M059J (cell line): ENCODE measurements around the gene CAMSAP1. TPM values are rescaled to one million over a fixed set of nuclear protein-coding genes. Genes with fewer than 3 reads are reported as not detected.

Source experiments
- DNase-seq: peaks from one replicate; pipeline ENCODE4 v3.0.0-alpha.2; 2012; ENCODE audit warnings: low read depth
- total RNA-seq: library from RNA; depleted of rRNA; stranded (reverse); fragments of >200 nt; shearing (Covaris generic); gene quantifications from 2 replicates; pipeline ENCODE4 v1.2.3, GENCODE V29; 2014

Gene CAMSAP1
- total RNA-seq, 1 experiment from 2014 or later: 21.5 TPM

DNA sequence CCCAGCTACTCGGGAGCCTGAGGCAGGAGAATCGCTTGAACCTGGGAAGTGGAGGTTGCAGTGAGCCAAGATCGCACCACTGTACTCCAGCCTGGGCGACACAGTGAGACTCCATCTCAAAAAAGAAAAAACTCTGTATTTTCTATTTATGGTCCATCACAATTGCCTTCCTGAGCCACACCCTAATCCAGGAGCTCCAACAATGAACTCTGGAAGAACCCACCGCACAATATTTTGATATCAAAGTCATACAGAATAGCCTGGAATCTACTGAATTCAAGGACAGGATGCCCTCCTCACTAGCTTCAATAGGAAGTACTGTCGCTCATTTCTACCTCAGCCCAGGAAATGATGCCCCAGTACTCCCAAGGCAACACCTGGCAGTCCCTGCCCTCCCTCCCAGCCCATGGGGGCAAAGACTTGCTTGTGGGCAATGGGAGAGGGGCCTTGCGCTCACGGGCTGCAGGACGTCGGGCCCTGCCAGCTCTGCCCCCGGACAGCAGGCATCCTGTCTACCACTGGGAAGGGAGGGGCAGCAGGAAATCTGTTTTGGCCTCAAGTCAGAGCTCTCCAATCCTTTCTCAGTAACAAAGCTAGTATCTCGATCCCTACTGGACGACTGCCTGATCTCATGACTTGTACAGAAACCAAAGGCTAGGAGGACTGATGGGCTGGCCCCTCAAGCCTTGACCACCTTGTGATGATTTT is 34.1 kb upstream of the CAMSAP1 start:
- no peak for DNase-seq

DNA sequence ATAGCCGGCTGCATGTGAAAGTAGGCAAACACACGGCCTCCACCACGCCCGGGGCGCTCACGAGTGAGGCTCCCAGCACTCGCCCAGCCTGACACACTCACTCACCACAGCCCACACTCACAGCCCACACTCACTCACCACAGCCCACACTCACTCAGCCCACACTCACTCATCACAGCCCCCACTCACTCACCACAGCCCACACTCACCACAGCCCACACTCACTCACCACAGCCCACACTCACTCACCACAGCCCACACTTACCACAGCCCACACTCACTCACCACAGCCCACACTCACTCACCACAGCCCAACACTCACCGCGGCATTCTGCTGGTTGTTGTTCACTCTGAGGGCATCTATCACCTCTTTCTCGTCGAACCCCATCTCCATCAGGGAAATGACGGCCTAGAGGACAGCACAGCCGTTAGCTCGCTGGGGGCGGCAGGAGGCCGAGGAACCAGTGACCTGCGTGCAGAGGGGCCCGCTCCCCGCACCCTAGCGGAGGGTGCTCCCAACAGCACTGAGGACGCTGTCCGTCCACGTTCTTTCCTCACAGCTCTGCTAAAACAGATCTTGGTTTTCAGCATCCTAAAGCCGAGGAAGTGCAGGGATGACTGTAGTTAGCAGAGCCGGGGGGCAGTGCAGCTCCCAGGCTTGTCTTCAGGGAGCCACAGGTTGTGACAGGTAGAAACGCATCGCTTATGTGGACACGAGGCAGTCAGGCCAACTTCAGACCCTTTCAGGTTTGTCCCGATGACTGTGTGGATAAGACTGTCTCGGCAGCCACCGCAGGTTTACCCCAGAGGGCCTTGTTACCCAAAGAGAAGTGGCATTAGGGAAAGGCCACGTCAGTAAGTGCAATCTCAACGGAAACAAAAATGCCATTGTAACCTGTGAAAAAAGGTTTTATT is 32.3 kb upstream of the CAMSAP1 start:
- DNase-seq: no peak

DNA sequence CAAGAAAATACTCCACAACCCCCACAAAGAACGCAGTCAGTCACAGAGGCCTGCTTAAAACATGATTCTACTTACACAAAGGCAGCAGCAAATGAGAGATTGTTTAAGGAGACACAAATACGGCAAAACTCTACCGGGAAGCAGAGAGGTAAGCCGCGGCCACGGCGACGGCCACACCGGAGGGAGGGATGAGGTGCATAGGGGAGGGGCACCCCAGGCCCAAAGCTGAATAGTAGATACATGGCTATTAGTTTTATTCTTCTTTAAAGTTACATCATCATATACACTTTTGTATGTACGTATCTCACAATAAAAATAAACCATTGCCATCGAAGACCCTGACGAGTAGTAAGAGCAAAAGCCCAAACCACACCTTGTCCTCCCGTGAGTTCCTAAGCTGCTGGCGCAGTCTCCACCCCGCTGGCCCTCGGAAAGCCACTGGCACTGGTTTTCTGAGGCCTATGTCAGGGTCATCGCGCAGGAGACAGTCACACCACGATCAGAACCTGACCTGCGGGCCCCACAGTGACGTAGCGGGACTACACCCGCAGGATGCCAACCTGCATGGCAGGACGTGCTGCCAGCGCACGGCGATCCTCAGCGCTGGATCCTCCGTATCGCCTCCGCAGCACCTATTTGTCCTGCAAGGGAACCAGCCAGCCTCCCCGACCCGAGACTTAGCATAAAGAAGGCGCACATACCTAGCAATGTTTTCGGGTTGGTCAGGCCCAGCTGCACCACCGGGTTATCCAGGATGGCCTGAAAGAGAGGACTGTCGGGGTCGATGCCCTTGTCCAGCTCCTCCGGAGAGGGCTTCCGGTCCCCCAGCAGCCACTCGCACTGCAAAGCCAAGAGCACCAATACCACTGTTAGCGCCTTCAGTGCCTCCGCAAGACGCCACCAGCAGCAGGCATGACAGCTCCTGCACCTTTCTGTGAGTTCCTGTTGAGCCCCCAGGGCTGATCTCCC is 30.5 kb upstream of the CAMSAP1 start:
- DNase-seq: no peak

DNA sequence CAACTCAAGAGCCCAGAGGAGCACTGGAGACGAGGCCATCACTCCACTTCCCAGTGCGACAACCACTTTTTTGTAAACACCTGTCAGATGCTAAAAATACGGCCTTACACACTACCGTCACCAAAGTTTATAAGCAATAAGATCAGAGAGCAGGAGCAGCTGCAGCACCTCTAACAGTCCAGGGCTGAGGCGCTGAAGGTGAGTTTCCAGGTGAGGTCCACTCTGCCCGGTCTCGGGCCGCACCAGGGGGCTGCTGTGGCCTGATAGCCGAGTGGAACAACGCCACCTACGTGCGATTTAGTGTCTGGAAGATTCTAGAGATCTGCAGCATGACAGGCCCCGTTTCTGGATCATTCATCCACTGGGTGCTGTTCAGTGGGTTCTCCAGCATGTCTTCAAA is 25.8 kb upstream of the CAMSAP1 start:
- DNase-seq: no peak

DNA sequence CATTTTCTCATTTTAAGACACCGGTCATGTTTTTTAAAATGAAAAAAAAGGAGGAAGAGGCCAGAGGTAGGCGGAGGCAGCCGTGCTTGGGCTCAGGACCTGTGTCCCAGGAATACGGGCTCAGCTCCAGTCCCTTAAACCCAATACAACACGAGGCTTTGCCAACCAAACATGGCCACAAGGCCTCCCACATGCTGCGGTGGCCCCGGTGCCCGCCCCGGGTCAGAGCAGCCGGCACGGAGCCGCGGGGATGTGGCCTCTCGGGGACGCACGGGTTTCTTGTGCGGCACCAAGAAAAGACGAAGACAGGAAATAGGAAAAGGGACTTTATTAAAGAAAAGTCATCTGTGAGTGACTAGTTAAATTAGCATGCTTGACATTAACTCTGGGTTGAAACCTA is 25.3 kb upstream of the CAMSAP1 start:
- DNase-seq: no peak

DNA sequence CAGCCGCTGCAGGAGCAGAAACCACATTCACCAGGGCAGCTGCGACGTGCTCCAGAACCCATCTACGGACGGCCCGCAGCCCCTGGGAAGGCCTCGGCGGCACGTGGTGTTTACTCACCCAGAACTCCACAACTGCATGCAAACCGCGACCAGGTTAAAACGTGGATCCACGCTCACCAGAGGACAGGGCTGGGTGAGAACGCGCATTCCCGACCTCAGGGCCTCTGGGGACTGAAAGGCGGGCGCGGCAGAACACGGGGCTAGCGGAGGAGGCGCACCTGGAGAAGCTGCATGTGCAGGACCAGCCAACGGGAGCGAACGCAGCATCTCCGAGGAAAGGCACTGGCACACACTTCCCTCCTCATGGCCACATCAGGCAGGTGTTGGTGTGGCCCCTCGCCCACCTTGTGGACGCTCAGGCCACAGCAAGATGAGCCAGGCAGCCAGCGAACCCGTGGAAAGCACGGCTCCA is 24.0 kb upstream of the CAMSAP1 start:
- no peak for DNase-seq

DNA sequence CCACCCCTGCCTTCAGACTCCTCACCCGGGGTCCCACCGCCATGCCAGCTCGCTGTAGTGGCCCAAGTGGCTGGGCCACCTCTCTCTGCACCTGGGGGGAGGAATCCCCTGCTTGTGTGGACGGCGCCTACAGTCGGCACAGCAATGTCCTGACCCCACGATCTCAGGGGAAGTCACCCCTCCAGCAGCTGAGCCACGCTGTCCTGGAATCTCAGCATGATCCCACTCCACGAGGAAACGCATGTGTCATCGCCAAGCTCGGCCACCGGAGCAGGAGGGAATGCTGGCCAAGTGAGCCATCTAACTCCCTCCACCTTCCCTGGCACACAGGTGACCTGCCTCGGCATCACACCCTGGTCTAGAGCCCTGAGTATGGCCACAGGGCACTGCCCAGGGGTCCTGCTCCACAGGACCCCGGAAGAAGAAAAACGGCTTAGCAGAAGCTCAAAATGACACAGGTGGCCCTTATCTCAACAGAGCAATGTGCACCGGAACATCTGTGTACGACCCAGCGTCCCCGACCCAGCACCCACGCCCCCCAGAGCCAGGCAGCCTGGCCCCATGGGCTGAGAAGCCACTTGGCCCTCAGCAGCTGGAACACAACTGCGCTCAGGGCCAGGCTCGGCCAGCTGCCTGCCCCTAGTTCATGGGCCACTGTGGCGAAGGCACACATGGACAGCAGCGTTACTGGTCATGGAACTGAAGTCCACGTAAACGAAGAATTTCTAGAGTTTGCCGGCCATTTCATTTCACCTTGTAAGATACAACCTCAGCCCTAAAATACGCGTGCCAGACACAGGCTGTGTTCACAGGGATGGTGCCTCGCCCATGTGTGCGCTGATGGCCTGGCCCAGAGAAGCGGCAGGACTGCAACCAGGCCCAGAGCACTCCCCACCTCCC is 23.4 kb upstream of the CAMSAP1 start:
- no peak for DNase-seq

DNA sequence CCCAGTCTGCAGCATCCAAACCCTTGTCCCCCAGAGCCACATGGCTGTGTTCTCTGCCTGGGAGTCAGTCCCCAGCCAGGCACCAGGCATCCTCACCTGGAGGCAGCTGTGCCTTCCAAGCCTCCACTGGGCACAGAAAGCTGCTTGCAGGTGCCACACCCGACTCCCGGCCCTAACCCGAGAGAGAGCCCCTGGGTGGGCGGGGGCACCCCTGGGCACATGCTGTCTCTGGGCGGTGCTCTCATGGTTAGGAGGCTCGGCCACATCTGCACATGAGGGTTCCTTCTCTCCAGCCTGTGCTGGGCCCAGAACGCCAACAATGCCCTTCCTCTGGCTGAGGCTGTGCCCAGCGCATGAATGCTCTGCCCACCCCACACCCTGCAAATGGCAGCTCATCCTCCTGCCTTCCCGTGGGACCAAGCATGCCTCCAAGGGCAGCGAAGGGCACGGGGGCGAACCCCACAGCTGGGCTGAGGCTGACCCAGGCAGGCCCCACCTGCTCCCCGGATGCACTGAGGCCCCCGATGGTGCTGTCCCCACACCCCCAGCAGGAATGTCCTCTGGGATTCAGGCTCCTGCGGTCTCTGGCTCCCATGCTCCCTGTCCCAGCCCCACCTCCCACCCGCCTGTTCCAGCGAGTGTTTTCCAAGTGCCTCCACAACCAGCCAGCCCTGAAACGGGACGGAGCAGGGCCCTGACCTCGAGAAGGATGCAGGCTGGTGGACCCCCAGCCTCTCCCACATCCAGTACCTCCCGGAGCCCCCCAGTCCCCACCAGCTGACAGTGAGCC is 22.5 kb upstream of the CAMSAP1 start:
- DNase-seq: no peak

DNA sequence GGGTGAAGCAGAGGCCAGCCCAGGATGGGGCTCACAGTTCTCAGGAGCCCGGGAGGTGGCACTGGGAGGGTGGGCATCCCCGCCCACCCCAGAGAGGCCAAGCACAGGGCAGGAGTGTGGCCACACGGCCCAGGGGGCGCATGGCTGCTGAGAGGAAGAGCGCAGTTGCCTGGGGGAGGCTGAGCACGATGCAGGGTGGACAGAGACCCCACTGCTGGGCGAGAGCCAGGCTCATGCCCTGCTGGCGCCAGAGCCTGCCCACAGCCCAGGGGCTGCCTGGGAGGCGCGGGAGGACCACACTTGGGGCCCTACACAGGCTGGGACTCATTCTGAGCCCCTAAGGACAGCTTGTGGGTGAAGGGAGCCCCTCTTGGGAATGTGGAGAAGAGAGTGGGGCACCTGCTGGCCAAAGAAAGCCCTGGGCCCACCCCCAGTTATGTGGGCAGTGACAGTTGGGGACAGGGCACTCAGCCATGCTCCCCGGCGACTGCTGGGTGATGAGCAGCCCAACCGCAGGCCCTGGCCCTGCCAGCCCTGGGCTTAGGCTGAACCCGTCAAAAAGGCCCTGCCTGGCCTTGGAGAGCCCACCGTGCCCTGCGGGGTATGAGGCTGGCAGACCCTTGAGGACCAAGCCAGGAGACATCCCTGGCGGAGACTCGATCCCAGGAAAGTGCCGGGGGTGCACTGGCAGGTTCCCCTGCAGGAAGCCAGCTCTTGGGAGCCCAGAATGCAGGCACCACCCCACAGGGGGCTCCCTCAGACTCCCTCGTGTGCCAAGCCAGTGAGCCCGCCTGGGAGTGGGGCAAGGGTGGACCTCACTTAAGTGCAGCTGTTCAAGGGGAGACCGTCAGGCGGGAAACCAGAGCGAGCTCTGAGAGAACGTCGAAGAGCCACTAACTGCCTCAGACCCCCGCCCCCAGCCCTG is 21.6 kb upstream of the CAMSAP1 start:
- DNase-seq: no peak

DNA sequence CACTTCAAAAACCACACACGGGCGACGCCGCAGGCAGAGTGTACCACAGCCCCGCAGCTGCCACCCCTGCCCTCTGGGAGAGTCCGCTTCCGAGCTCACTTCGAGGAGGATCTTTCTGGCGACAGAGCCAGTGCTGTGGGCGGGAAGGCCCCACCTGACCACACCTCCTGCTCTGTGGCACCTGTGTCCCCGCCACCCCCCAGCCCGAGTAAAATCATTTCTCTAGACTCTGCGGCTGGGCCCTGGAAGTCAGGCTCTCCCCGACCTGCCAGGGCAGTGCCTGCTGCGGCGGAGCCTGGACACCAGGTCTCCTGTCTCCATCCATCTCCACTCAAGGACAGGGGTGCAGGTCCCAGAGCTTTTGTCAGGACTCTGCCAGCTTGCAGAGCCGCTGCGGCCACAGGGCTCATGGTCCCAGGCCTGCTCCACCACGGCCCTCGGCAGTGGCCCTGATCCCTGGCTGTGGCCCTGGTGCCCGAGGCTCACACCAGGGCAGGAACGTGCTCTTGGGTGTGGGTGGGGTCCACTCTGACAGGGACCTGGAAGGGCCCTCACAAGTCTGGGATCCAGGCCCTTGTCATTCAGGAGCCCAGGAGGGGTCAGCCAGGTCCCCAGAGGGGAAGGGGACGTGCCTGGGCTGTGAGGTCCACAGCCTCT is 20.9 kb upstream of the CAMSAP1 start:
- no peak for DNase-seq

DNA sequence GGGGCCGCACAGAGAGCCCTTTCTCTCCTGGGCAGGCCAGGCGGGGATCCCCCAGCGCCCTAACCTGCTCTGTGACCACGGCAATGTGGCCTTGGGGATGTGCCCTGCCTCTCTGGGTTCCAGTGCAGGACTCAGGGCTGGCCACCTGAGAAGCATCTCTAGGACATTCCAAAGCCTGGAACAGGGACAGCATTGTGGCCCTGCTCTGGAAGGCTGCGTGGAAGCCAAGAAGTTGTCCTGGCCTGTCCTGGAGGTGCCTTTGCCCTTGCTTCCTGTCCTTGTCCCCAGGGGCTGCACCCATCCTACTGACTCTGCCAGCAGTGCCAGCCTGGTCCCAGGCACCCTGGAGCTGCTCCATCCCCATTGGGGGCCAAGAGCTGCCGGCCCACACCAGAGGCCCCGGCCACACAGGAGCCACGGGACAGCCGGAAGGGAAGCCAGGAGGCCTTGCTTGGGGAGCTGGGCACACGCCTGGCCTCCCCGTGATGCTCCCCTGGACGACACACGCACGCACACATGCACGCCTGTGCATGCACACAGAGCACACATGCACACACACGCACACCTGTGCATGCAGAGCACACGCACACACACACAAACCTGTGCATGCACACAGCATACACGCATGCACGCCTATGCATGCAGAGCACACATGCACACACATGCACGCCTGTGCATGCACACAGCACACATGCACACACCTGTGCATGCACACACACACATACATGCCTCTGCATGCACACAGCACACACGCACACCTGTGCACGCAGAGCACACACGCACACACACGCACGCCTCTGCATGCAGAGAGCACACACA is 20.1 kb upstream of the CAMSAP1 start:
- DNase-seq: no peak

DNA sequence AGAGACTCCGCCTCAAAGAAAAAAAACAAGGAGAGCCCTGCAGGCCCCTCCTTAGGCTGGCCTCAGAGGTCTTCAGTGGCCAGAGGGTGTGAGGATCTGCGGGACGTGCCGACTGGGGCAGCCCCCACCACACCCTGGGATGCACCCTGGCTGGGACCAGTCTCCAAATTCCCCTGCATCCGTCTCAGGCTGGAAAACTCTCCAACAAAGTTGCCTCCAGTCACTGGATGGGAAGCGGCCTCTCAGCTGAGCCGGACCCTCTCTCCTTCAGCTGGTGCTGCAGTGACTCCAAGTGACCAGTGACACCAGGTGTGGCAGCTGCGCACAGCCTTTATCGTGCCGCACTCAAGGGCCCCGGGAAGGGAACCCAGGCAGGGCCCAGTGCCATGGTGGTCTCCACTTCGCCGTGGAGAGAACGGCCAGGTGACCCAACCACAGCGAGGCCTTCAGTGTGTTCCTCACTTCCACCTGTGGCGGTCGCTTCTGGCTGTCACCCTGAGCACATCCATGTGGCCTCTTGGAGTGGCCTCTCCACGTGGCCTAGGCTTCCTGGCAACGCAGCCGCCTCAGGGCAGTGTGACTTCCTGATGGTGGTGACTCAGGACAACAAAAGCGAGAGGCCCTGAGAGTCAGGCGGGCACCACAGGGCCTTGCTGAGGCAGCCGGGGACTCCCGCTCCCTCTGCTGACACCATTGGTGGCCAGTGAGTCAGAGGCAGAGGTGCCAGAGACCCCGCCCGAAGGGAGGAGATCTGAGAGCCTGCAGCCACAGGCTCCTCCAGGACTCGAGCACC is 19.3 kb upstream of the CAMSAP1 start:
- peak; percentile 99 for DNase-seq

DNA sequence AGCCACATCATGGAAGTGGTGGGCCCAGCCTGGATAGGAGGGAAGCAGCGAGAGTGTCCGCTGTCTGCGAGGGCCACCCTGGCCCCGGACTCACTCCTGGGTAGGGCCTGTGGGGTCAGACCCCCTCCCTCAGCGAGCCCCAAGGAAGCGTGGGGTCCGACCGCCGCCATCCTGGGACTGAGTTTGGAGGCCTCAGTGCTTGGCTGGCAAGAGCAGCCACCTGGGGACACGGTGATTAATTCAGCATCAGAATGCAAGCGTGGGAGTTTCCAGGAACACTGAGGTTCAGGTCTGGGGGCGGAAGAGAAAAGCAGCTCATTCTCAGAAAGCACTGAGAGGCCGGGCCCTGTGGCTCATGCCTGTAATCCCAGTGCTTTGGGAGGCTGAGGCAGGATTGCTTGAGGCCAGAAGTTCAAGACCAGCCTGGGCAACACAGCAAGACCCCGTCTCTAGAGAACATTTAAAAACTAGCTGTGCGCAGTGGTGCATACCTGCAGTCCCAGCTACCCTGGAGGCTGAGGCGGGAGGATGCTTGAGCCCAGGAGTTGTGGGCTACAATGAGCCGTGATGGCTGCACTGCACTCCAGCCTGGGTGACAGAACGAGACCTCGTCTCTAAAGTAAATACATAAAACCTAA is 18.3 kb upstream of the CAMSAP1 start:
- DNase-seq: no peak

DNA sequence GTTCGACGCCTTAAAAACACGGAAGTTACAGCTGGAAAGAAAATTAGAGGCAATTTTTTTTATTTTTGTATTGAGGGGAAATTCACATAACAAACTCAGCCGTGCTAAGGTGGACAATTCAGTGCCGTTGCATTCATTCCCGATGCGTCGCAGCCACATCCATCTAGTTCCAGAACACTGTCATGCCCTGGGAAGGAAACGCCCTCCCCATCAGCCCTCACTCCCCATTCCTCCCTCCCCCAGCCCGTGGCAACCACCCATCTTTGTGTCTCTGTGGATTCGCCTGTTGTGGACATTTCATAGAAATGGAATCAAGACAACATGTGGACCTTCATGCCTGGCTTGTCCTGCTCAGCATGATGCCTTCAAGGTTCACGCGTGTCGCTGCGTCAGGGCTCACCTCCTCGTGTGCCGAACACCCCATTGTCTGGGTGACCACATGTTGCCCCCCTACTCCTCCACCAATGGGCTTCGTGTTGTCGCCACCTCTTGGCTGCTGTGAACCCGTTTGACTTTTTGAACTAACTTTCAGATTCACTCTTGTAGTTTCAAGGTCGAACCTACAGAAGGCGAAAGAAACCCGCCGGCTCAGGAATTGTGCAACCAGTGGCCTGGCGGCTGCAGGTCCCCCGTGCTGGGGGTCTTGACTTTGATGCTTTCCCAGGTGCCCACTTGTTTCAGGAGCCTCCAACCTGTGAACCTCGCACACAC is 17.4 kb upstream of the CAMSAP1 start:
- no peak for DNase-seq

DNA sequence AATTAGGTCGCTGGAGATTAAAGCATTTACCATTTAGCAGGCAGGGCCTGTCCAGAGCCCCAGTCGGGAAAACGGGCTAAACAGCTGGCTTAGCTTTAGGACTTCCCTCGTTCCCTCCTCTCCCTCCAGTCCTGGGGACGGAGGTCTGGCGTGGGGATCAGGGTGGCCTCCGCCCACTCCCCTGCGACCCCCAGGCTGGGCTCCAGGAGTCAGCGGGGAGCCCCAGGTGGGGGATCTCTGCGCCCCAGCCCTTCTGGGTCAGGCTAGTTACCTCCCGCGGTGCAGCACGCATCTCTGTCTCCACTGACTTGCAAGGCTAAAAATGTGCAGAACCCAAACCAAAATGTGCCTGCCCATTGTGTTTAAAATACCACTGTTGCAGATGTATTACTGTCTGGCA is 16.2 kb upstream of the CAMSAP1 start:
- no peak for DNase-seq
